ENCODE results near the gene OR2A12. TPM values are rescaled to one million over a fixed set of nuclear protein-coding genes. Genes with fewer than 3 reads are reported as not detected.

Gene OR2A12, protein sequence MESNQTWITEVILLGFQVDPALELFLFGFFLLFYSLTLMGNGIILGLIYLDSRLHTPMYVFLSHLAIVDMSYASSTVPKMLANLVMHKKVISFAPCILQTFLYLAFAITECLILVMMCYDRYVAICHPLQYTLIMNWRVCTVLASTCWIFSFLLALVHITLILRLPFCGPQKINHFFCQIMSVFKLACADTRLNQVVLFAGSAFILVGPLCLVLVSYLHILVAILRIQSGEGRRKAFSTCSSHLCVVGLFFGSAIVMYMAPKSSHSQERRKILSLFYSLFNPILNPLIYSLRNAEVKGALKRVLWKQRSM
- not detected for total RNA-seq

GRCh38 chr7:144085978-144086377, at the start of gene OR2A12:
OR2A12 (plus strand) TSS chr7:144086278; CDS start chr7:144095108, 8,830 bp downstream.
- H3K36me3 ChIP-seq: no peaks in the 10 kb centered on the region
- 82 to 90% methylated on average over 2 of the region's 2 CpGs for WGBS, 2 donors
- no peak for TF ChIP-seq POLR2A (IDR thresholded peaks at IDR 0.05)
- no peak for TF ChIP-seq EP300 (IDR thresholded peaks at IDR 0.05)

DNA sequence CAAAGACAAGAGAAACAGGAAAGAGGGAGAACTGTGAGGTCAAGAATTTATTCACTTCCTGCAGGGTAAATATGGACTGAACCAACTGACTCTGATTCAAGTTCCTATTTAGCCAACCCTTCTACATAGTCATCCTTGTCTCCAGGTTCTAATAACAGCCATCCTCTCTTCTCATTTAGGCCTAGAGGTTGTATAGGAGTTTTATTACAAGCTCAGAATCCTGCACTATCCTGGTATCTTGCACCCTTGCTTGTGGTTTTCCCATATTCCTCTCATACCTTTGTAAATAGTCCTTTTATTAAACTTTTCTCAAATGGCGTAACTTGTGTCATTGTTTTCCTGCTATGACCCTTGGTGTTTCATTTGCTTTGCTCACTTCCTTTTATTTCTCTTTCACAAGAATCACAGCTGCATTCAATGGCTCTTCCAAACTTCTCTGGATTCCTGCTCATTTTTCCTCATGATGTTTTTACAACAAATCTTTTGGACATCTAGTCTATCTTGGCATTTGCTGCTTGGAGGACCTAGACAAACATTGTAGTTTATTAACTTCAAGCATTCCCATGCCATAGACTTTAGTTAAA, 49.7 kb upstream of the OR2A12 start:
- no peaks in the 10 kb centered on the region for H3K27me3 ChIP-seq
- 27 to 60% methylated on average over 1 of the region's 1 CpG for WGBS, 2 donors

More at GRCh38 chr7:144085978-144086377, at the start of gene OR2A12:
- Histone ChIP-seq H3K27ac (no peak within 1 kb of the TSS), H3K4me3 (no peak within 1 kb of the TSS), H3K4me1 (no peaks in the 10 kb centered on the region), H3K9me3 (peaks cover 0 to 4% (median 0%) of the 10 kb centered on the region in 4 donors), H3K27me3 (no peaks in the 10 kb centered on the region)
- no peak for DNase-seq (ENCODE audit: low spot score in 2 of 2)

GRCh38 chr7:144037414-144038035, 48.6 kb upstream of the OR2A12 start:
- Histone ChIP-seq H3K9me3 (no peaks in the 10 kb centered on the region), H3K27me3 (no peaks in the 10 kb centered on the region), H3K36me3 (no peaks in the 10 kb centered on the region), H3K27ac (no peak overlapping the region), H3K4me3 (no peak overlapping the region), H3K4me1 (peaks cover 0 to 11% (median 0%) of the 10 kb centered on the region in 4 donors)
- DNase-seq (ENCODE audit: low spot score in 2 of 2): no peak
- TF ChIP-seq POLR2A (IDR thresholded peaks at IDR 0.05): no peak
- no peak for TF ChIP-seq EP300 (IDR thresholded peaks at IDR 0.05)
- TF ChIP-seq, protein P1, sequence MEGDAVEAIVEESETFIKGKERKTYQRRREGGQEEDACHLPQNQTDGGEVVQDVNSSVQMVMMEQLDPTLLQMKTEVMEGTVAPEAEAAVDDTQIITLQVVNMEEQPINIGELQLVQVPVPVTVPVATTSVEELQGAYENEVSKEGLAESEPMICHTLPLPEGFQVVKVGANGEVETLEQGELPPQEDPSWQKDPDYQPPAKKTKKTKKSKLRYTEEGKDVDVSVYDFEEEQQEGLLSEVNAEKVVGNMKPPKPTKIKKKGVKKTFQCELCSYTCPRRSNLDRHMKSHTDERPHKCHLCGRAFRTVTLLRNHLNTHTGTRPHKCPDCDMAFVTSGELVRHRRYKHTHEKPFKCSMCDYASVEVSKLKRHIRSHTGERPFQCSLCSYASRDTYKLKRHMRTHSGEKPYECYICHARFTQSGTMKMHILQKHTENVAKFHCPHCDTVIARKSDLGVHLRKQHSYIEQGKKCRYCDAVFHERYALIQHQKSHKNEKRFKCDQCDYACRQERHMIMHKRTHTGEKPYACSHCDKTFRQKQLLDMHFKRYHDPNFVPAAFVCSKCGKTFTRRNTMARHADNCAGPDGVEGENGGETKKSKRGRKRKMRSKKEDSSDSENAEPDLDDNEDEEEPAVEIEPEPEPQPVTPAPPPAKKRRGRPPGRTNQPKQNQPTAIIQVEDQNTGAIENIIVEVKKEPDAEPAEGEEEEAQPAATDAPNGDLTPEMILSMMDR (IDR thresholded peaks at IDR 0.05): no peak
- WGBS, 2 donors: 41 to 64% methylated on average over 1 of the region's 1 CpG

More for the DNA sequence above, 49.7 kb upstream of the OR2A12 start:
- no peak for DNase-seq (ENCODE audit: low spot score in 2 of 2)
- Histone ChIP-seq H3K36me3 (no peaks in the 10 kb centered on the region), H3K4me3 (no peak overlapping the region), H3K27ac (peak overlapping the region in 1 of 4 donors; percentile 18), H3K9me3 (no peaks in the 10 kb centered on the region), H3K4me1 (peaks cover 0 to 11% (median 0%) of the 10 kb centered on the region in 4 donors)
- no peak for TF ChIP-seq EP300 (IDR thresholded peaks at IDR 0.05)
- TF ChIP-seq, protein P1 (IDR thresholded peaks at IDR 0.05): no peak
- TF ChIP-seq POLR2A (IDR thresholded peaks at IDR 0.05): no peak

GRCh38 chr7:144038887-144039286, 47.2 kb upstream of the OR2A12 start:
- H3K9me3 ChIP-seq: no peaks in the 10 kb centered on the region
- no peak overlapping the region for H3K27ac ChIP-seq
- no peaks in the 10 kb centered on the region for H3K27me3 ChIP-seq
- TF ChIP-seq, protein P1 (IDR thresholded peaks at IDR 0.05): no peak
- TF ChIP-seq POLR2A (IDR thresholded peaks at IDR 0.05) (no peak), EP300 (IDR thresholded peaks at IDR 0.05) (no peak)
- 70 to 90% methylated on average over 4 of the region's 4 CpGs for whole genome bisulfite sequencing, 2 donors
- no peak for DNase-seq (ENCODE audit: low spot score in 2 of 2)
- no peak overlapping the region for H3K4me3 ChIP-seq
- peaks cover 0 to 4% (median 0%) of the 10 kb centered on the region in 4 donors for H3K4me1 ChIP-seq
- H3K36me3 ChIP-seq: no peaks in the 10 kb centered on the region

- DNase-seq (ENCODE audit: low spot score in 2 of 2): no peak
- H3K27me3 ChIP-seq: no peaks in the 10 kb centered on the region
- H3K36me3 ChIP-seq: no peaks in the 10 kb centered on the region
- H3K4me3 ChIP-seq: no peak within 1 kb of the TSS
- TF ChIP-seq, protein P1 (IDR thresholded peaks at IDR 0.05): no peak
- TF ChIP-seq POLR2A (IDR thresholded peaks at IDR 0.05): no peak
- TF ChIP-seq EP300 (IDR thresholded peaks at IDR 0.05): no peak
- no peak within 1 kb of the TSS for H3K27ac ChIP-seq
- 41 to 50% methylated on average over 1 of the region's 1 CpG for whole genome bisulfite sequencing, 2 donors
- no peaks in the 10 kb centered on the region for H3K4me1 ChIP-seq
- H3K9me3 ChIP-seq: no peaks in the 10 kb centered on the region
These were observed 37.4 kb upstream of the OR2A12 start, which contains the start of gene OR2A5 for GRCh38 chr7:144048648-144049047. OR2A5 (plus strand) TSS chr7:144048948; CDS start chr7:144050402, 1,454 bp downstream.

Measured in tibial nerve (tissue), 4 donors.